H9 (cell line): Measurements from ENCODE around the gene SEPTIN2. TPM values are rescaled to one million over a fixed set of nuclear protein-coding genes. Genes with fewer than 3 reads are reported as not detected.

Source experiments
- DNase-seq: peaks from one replicate; pipeline ENCODE4 v3.0.0-alpha.2; 2017
- H2AFZ ChIP-seq: one replicate; pipeline ENCODE4 v1.6.1; 2013; ENCODE audit warnings: mild to moderate bottlenecking, low read length, control low read depth, moderate library complexity
- H2AK5ac ChIP-seq: 2 replicates; pipeline ENCODE4 v1.6.1; 2013; ENCODE audit warnings: low read length, control low read depth, mixed read lengths; ENCODE audit not compliant: insufficient read length
- H2BK120ac ChIP-seq: one replicate; pipeline ENCODE4 v1.6.1; 2013; ENCODE audit warnings: low read depth, mild to moderate bottlenecking, low read length, control low read depth, inconsistent platforms; ENCODE audit not compliant: poor library complexity, severe bottlenecking
- H2BK12ac ChIP-seq: 2 replicates; pipeline ENCODE4 v1.6.1; 2013; ENCODE audit warnings: low read length, control low read depth, mixed read lengths, low read depth; ENCODE audit not compliant: insufficient read length
- H2BK15ac ChIP-seq: 2 replicates; pipeline ENCODE4 v1.6.1; 2013; ENCODE audit warnings: low read depth, low read length, control low read depth
- H2BK20ac ChIP-seq: one replicate; pipeline ENCODE4 v1.6.1; 2013; ENCODE audit warnings: low read depth, mild to moderate bottlenecking, low read length, control low read depth, inconsistent platforms; ENCODE audit not compliant: poor library complexity, severe bottlenecking
- H2BK5ac ChIP-seq: 2 replicates; pipeline ENCODE4 v1.6.1; 2013; ENCODE audit warnings: low read length, control low read depth, mixed read lengths; ENCODE audit not compliant: insufficient read length
- H3K14ac ChIP-seq: 2 replicates; pipeline ENCODE4 v1.6.1; 2013; ENCODE audit warnings: low read length, control low read depth; ENCODE audit not compliant: insufficient read depth
- H3K18ac ChIP-seq: 2 replicates; pipeline ENCODE4 v1.6.1; 2013; ENCODE audit warnings: low read depth, mild to moderate bottlenecking, mixed read lengths, low read length, control low read depth; ENCODE audit not compliant: insufficient read length
- H3K23ac ChIP-seq: 2 replicates; pipeline ENCODE4 v1.6.1; 2013; ENCODE audit warnings: low read length, control low read depth, mixed read lengths, low read depth; ENCODE audit not compliant: insufficient read length
- H3K23me2 ChIP-seq: 2 replicates; pipeline ENCODE4 v1.6.1; 2013; ENCODE audit warnings: low read depth, mild to moderate bottlenecking, mixed read lengths, low read length, control low read depth; ENCODE audit not compliant: insufficient read length, poor library complexity, severe bottlenecking
- H3K27ac ChIP-seq: 2 replicates; pipeline ENCODE4 v1.5.1; 2013; ENCODE audit warnings: low read length, control low read depth, mixed read lengths, low read depth; ENCODE audit not compliant: insufficient read length
- H3K27me3 ChIP-seq: 2 replicates; pipeline ENCODE4 v1.6.1; 2013; ENCODE audit warnings: low read length, control low read depth, inconsistent platforms; ENCODE audit not compliant: insufficient read depth
- H3K4ac ChIP-seq: 2 replicates; pipeline ENCODE4 v1.6.1; 2013; ENCODE audit warnings: low read depth, mild to moderate bottlenecking, control low read depth, inconsistent platforms, low read length, moderate library complexity
- H3K4me1 ChIP-seq: 2 replicates; pipeline ENCODE4 v1.6.1; 2013; ENCODE audit warnings: low read length, control low read depth, inconsistent platforms; ENCODE audit not compliant: insufficient read depth
- H3K4me2 ChIP-seq: 2 replicates; pipeline ENCODE4 v1.6.1; 2013; ENCODE audit warnings: low read length, control low read depth, mixed read lengths; ENCODE audit not compliant: insufficient read length, insufficient read depth
- H3K56ac ChIP-seq: 2 replicates; pipeline ENCODE4 v1.6.1; 2013; ENCODE audit warnings: low read depth, mild to moderate bottlenecking, mixed read lengths, low read length, control low read depth; ENCODE audit not compliant: insufficient read length
- H3K79me1 ChIP-seq: 2 replicates; pipeline ENCODE4 v1.6.1; 2013; ENCODE audit warnings: low read depth, mild to moderate bottlenecking, moderate library complexity, low read length, control low read depth, inconsistent platforms; ENCODE audit not compliant: insufficient read depth, poor library complexity, severe bottlenecking
- H3K79me2 ChIP-seq: 2 replicates; pipeline ENCODE4 v1.6.1; 2013; ENCODE audit warnings: low read length, control low read depth, inconsistent platforms; ENCODE audit not compliant: insufficient read depth
- H3K9ac ChIP-seq: 2 replicates; pipeline ENCODE4 v1.6.1; 2013; ENCODE audit warnings: low read length, control low read depth, mixed read lengths; ENCODE audit not compliant: insufficient read length; ENCODE audit errors: extremely low read depth
- H3K9me3 ChIP-seq: one replicate; pipeline ENCODE4 v1.6.1; 2013; ENCODE audit warnings: low read depth, low read length, inconsistent platforms; ENCODE audit not compliant: control insufficient read depth
- H3T11ph ChIP-seq: one replicate; pipeline ENCODE4 v1.6.1; 2013; ENCODE audit warnings: mild to moderate bottlenecking, low read length, control low read depth, inconsistent platforms
- H4K20me1 ChIP-seq: one replicate; pipeline ENCODE4 v1.6.1; 2013; ENCODE audit not compliant: control insufficient read depth, insufficient read length, insufficient read depth
- H4K5ac ChIP-seq: 2 replicates; pipeline ENCODE4 v1.6.1; 2013; ENCODE audit warnings: low read depth, mild to moderate bottlenecking, mixed read lengths, low read length, control low read depth; ENCODE audit not compliant: insufficient read length
- H4K8ac ChIP-seq: replicated peaks from 2 replicates; pipeline ENCODE4 v1.6.1; 2013; ENCODE audit warnings: low read length, control low read depth, mixed read lengths, low read depth; ENCODE audit not compliant: insufficient read length
- H4K91ac ChIP-seq: 2 replicates; pipeline ENCODE4 v1.6.1; 2013; ENCODE audit warnings: low read depth, mild to moderate bottlenecking, moderate library complexity, mixed read lengths, low read length, control low read depth; ENCODE audit not compliant: insufficient read length
- H3K27ac Mint-ChIP-seq, 3 experiments: 2 replicates in 2 of 3; 3 replicates in 1 of 3; pipeline ENCODE4 v1.8.0; 2020 to 2021; ENCODE audit warnings: mixed read lengths in 3 of 3, mild to moderate bottlenecking in 1 of 3, moderate library complexity in 1 of 3
- H3K27me3 Mint-ChIP-seq: 2 replicates; pipeline ENCODE4 v1.8.0; 2021; ENCODE audit warnings: low read depth, mild to moderate bottlenecking, moderate library complexity, mixed read lengths
- H3K36me3 Mint-ChIP-seq, 3 experiments: 2 replicates in 2 of 3; 3 replicates in 1 of 3; pipeline ENCODE4 v1.8.0; 2020 to 2021; ENCODE audit warnings: low read depth in 3 of 3, mixed read lengths in 3 of 3; ENCODE audit not compliant: insufficient read depth in 1 of 3
- H3K4me1 Mint-ChIP-seq, 2 experiments: 2 replicates each; pipeline ENCODE4 v1.8.0; 2020; ENCODE audit warnings: mixed read lengths in 2 of 2
- H3K4me3 Mint-ChIP-seq, 2 experiments: 2 replicates in 1 of 2; 3 replicates in 1 of 2; pipeline ENCODE4 v1.8.0; 2020 to 2021; ENCODE audit warnings: mild to moderate bottlenecking in 2 of 2, mixed read lengths in 2 of 2, moderate library complexity in 1 of 2
- H3K9me3 Mint-ChIP-seq, 2 experiments: 2 replicates in 1 of 2; 3 replicates in 1 of 2; pipeline ENCODE4 v1.8.0; 2020; ENCODE audit warnings: mild to moderate bottlenecking in 2 of 2, mixed read lengths in 2 of 2, moderate library complexity in 1 of 2
- WGBS: extraction: QIAGEN DNeasy Blood & Tissue Kit; methylation state at CpG from one replicate; pipeline ENCODE4 v1.1.7; 2013; ENCODE audit warnings: missing lambda C conversion rate, low lambda C conversion rate, mixed read lengths; ENCODE audit not compliant: insufficient read length; ENCODE audit errors: extremely low coverage; 5-methylcytosine and 5-hydroxymethylcytosine counted together
- total RNA-seq: library from RNA; stranded (reverse); gene quantifications from 2 replicates; pipeline ENCODE4 v1.2.1, GENCODE V29; 2021
- TF ChIP-seq, protein P1 (sequence below): fragments of 200-600 bp; sonication (generic); conservative IDR thresholded peaks from 3 replicates; pipeline ENCODE4 v1.8.0; 2021; ENCODE audit warnings: antibody characterized with exemption, mild to moderate bottlenecking

Gene SEPTIN2
- total RNA-seq, 1 experiment from 2014 or later, result 385 TPM

DNA sequence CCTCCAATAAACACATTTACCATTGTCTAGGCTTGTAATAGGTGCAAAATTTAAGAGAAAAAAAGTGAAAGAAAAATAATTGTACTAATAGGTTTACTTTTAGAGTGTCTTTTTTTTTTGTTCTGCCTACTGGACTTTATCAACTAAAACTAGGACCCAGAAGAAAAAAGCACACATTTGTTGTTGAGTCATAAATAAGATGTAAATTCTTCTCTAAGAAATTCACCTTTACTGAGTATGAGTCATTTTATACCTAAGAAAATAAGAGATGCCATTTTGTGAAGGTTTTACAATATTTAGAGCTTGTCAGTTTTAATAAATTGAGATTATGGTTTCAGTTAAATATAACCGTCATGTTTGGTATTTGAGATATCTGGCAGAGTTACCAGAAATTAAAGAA, 59.6 kb downstream of the SEPTIN2 start:
- Mint-ChIP-seq H3K9me3 (no peaks in the 10 kb centered on the region), H3K4me1 (0 out of 4 replicates have a peak, but pooled peaks cover 0 to 3% of the 10 kb centered on the region in 2 experiments), H3K27ac (no peak overlapping the region), H3K4me3 (no peak overlapping the region), H3K27me3 (no peaks in the 10 kb centered on the region), H3K36me3 (peaks cover 1 to 19% (median 15%) of the 10 kb centered on the region in 3 experiments; a peak in 6 of 7 replicates)
- Histone ChIP-seq H2BK15ac (no peak overlapping the region), H4K5ac (no peak overlapping the region), H2BK12ac (no peak overlapping the region), H3K56ac (no peak overlapping the region), H3T11ph (no peak overlapping the region), H2BK20ac (no peak overlapping the region), H2BK5ac (no peak overlapping the region), H4K20me1 (no peaks in the 10 kb centered on the region), H3K9me3 (no peaks in the 10 kb centered on the region), H3K14ac (no peak overlapping the region), H3K23me2 (no peaks in the 10 kb centered on the region), H2AK5ac (no peak overlapping the region), H3K4me1 (no peaks in the 10 kb centered on the region; the same call in 1 of the 2 replicates), H3K9ac (no peak overlapping the region), H2AFZ (no peak overlapping the region), H3K79me2 (no peaks in the 10 kb centered on the region; the same call in 1 of the 2 replicates), H4K91ac (no peak overlapping the region), H3K4ac (no peak overlapping the region), H3K18ac (no peak overlapping the region), H3K23ac (no peak overlapping the region), H2BK120ac (no peak overlapping the region), H3K79me1 (no peaks in the 10 kb centered on the region), H3K4me2 (no peak overlapping the region), H4K8ac (no peak overlapping the region), H3K27me3 (no peaks in the 10 kb centered on the region), H3K27ac (no peak overlapping the region)
- DNase-seq, result no peak
- WGBS, result no CpG with 5 or more reads among the region's 1 CpG
- TF ChIP-seq, protein P1, sequence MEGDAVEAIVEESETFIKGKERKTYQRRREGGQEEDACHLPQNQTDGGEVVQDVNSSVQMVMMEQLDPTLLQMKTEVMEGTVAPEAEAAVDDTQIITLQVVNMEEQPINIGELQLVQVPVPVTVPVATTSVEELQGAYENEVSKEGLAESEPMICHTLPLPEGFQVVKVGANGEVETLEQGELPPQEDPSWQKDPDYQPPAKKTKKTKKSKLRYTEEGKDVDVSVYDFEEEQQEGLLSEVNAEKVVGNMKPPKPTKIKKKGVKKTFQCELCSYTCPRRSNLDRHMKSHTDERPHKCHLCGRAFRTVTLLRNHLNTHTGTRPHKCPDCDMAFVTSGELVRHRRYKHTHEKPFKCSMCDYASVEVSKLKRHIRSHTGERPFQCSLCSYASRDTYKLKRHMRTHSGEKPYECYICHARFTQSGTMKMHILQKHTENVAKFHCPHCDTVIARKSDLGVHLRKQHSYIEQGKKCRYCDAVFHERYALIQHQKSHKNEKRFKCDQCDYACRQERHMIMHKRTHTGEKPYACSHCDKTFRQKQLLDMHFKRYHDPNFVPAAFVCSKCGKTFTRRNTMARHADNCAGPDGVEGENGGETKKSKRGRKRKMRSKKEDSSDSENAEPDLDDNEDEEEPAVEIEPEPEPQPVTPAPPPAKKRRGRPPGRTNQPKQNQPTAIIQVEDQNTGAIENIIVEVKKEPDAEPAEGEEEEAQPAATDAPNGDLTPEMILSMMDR, result no peak
